ENCODE data around the gene SUPT4H1. TPM values are rescaled to one million over a fixed set of nuclear protein-coding genes. Genes with fewer than 3 reads are reported as not detected.

The SUPT4H1 gene
- total RNA-seq, 1 experiment from 2014 or later, result 100.0 TPM

GRCh38 chr17:58375256-58375655, 23.3 kb upstream of the SUPT4H1 start:
- CTCF ChIA-PET, result no interaction called here

GRCh38 chr17:58373923-58374322, 21.9 kb upstream of the SUPT4H1 start:
- POLR2A ChIA-PET (ENCODE audit: unreplicated experiment), result no interaction called here
- no peaks in the 10 kb centered on the region for H3K9me2 ChIP-seq (replicated peaks; ENCODE audit: low read length)
- peaks cover 21% of the 10 kb centered on the region for H3K4me1 ChIP-seq (ENCODE audit: insufficient read depth, low read length)
- no peaks in the 10 kb centered on the region for H3K79me2 ChIP-seq (ENCODE audit: low read length)
- H3K4me3 ChIP-seq (ENCODE audit: low read length), result no peak overlapping the region
- H3K36me3 ChIP-seq (ENCODE audit: low read depth, low read length), result no peaks in the 10 kb centered on the region
- intact Hi-C loops (cut with micrococcal nuclease), result no loop called here
- TF ChIP-seq EZH2phosphoT487 (IDR thresholded peaks at IDR 0.05; ENCODE audit: borderline replicate concordance, low read length) (no peak), EZH2 (IDR thresholded peaks at IDR 0.05; ENCODE audit: low read length, unreplicated experiment) (no peak), CTCF (conservative IDR thresholded peaks at IDR 0.05; ENCODE audit: low read depth, low read length) (no peak)
- no TSS peak for BruUV-seq (replicated peaks)
- H3K27ac ChIP-seq (ENCODE audit: low read length), result no peak overlapping the region
- no peak overlapping the region for H3K4me2 ChIP-seq (ENCODE audit: low read length)
- CTCF ChIA-PET, result no interaction called here
- H3K27me3 ChIP-seq (ENCODE audit: low read length), result no peaks in the 10 kb centered on the region
- H2AFZ ChIP-seq (ENCODE audit: low read length), result no peak overlapping the region
- H4K20me1 ChIP-seq (ENCODE audit: low read length), result no peaks in the 10 kb centered on the region
- DNase-seq, result no peak
- H3K9me3 ChIP-seq (ENCODE audit: low read length), result no peaks in the 10 kb centered on the region
- no peaks in the 10 kb centered on the region for H3F3A ChIP-seq (ENCODE audit: low read length, unreplicated experiment)
- no peak overlapping the region for H3K9ac ChIP-seq (ENCODE audit: low read length)
- ATAC-seq, result no peak

More at GRCh38 chr17:58375256-58375655, 23.3 kb upstream of the SUPT4H1 start:
- H3K9me3 ChIP-seq (ENCODE audit: low read length), result no peaks in the 10 kb centered on the region
- no peaks in the 10 kb centered on the region for H3K36me3 ChIP-seq (ENCODE audit: low read depth, low read length)
- intact Hi-C loops (cut with micrococcal nuclease), result no loop called here
- no peaks in the 10 kb centered on the region for H4K20me1 ChIP-seq (ENCODE audit: low read length)
- H2AFZ ChIP-seq (ENCODE audit: low read length), result no peak overlapping the region
- no peak overlapping the region for H3K4me2 ChIP-seq (ENCODE audit: low read length)
- H3K9ac ChIP-seq (ENCODE audit: low read length), result no peak overlapping the region
- peaks cover 21% of the 10 kb centered on the region for H3K4me1 ChIP-seq (ENCODE audit: insufficient read depth, low read length)
- no peak overlapping the region for H3K4me3 ChIP-seq (ENCODE audit: low read length)
- POLR2A ChIA-PET (ENCODE audit: unreplicated experiment), result no interaction called here
- ATAC-seq, result no peak
- H3F3A ChIP-seq (ENCODE audit: low read length, unreplicated experiment), result no peaks in the 10 kb centered on the region
- no peaks in the 10 kb centered on the region for H3K9me2 ChIP-seq (replicated peaks; ENCODE audit: low read length)
- BruUV-seq (replicated peaks), result no TSS peak
- DNase-seq, result no peak
- no peak overlapping the region for H3K27ac ChIP-seq (ENCODE audit: low read length)
- TF ChIP-seq CTCF (conservative IDR thresholded peaks at IDR 0.05; ENCODE audit: low read depth, low read length) (no peak), EZH2 (IDR thresholded peaks at IDR 0.05; ENCODE audit: low read length, unreplicated experiment) (no peak), EZH2phosphoT487 (IDR thresholded peaks at IDR 0.05; ENCODE audit: borderline replicate concordance, low read length) (no peak)
- H3K27me3 ChIP-seq (ENCODE audit: low read length), result no peaks in the 10 kb centered on the region
- no peaks in the 10 kb centered on the region for H3K79me2 ChIP-seq (ENCODE audit: low read length)

DNA sequence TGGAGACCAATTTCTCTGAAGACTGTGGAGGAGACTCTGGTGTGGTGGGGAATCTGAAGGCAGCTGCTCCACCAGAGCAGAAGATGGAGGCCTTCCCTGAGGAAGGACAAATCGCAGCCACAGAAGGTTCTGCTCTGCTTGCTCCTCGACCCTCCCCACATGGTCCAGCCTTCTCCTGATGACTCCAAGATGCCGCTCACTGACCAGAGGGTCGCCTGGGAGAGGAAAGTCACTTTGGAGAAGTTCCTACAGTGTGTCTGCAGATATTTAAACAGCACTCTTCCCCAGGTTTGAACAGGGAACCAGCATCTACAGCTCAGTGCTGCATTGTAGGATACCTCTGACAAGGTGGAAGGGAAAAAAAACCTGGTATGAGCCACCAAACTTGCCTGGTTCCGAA, 21.0 kb upstream of the SUPT4H1 start:
- no peaks in the 10 kb centered on the region for H3K9me2 ChIP-seq (replicated peaks; ENCODE audit: low read length)
- intact Hi-C loops (cut with micrococcal nuclease), result no loop called here
- H3K4me2 ChIP-seq (ENCODE audit: low read length), result no peak overlapping the region
- CTCF ChIA-PET, result no interaction called here
- no peak overlapping the region for H3K4me3 ChIP-seq (ENCODE audit: low read length)
- no peak for ATAC-seq
- no peaks in the 10 kb centered on the region for H4K20me1 ChIP-seq (ENCODE audit: low read length)
- BruUV-seq (replicated peaks), result no TSS peak
- no peaks in the 10 kb centered on the region for H3K79me2 ChIP-seq (ENCODE audit: low read length)
- no peak overlapping the region for H2AFZ ChIP-seq (ENCODE audit: low read length)
- H3K27ac ChIP-seq (ENCODE audit: low read length), result no peak overlapping the region
- no peak overlapping the region for H3K9ac ChIP-seq (ENCODE audit: low read length)
- no peak for DNase-seq
- peaks cover 21% of the 10 kb centered on the region for H3K4me1 ChIP-seq (ENCODE audit: insufficient read depth, low read length)
- H3K9me3 ChIP-seq (ENCODE audit: low read length), result no peaks in the 10 kb centered on the region
- H3K36me3 ChIP-seq (ENCODE audit: low read depth, low read length), result no peaks in the 10 kb centered on the region
- TF ChIP-seq EZH2phosphoT487 (IDR thresholded peaks at IDR 0.05; ENCODE audit: borderline replicate concordance, low read length), result no peak
- no peak for TF ChIP-seq CTCF (conservative IDR thresholded peaks at IDR 0.05; ENCODE audit: low read depth, low read length)
- no peak for TF ChIP-seq EZH2 (IDR thresholded peaks at IDR 0.05; ENCODE audit: low read length, unreplicated experiment)
- no peaks in the 10 kb centered on the region for H3K27me3 ChIP-seq (ENCODE audit: low read length)
- POLR2A ChIA-PET (ENCODE audit: unreplicated experiment), result no interaction called here
- H3F3A ChIP-seq (ENCODE audit: low read length, unreplicated experiment), result no peaks in the 10 kb centered on the region

All from PC-3 (cell line).